Inferior parietal cortex (tissue), 1 donor: ENCODE results near the gene LMF1.

ENCODE experiments used
- DNase-seq: peaks from one replicate; pipeline ENCODE4 v3.0.0-alpha.2; 2016; ENCODE audit errors: extremely low spot score

The LMF1 gene

DNA sequence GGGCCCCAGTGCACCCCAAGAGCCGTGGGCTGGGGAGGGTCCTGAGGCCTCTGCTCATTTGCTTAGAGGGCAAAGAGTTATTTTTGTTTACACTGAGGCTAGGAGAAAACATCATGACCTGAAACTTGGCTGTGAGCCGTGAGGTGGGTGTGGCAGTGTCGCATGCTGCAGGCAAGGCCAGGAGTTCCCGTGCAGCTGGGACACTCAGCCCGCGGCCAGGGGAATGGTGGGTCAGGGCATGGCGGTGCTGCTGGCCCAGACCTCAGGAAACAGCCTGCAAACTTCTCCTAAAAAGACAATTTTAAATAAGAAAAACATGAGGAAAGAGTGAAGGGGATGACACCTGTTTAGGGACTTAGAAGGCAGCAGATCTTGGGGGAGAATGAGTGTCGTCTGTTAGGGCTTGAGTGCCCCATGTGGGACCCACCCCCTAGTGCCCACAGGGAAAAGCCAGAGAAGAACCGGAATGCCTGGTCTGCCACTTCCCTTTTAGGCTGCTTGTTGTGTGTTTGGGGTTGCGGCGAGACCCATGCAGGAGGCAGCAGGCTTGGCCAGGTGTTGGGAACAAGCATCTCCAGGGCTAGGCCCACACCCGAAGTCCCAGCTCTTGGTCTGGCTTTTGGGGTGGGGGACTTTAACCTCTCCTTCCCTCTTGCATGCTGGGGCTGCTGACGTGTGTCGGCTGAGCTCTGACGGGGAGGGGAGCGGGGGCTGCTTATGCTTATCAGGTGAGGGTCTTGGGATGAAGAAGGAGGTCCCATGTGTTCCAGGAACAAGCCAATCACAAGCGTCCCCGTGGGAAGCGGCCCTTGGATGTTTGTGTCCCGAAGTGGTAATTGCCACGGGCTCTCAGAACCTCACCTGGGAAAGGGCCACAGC, 89.3 kb downstream of the LMF1 start:
- DNase-seq, result no peak

- DNase-seq, result no peak
Observed at GRCh38 chr16:880471-881171, 90.2 kb downstream of the LMF1 start.

DNA sequence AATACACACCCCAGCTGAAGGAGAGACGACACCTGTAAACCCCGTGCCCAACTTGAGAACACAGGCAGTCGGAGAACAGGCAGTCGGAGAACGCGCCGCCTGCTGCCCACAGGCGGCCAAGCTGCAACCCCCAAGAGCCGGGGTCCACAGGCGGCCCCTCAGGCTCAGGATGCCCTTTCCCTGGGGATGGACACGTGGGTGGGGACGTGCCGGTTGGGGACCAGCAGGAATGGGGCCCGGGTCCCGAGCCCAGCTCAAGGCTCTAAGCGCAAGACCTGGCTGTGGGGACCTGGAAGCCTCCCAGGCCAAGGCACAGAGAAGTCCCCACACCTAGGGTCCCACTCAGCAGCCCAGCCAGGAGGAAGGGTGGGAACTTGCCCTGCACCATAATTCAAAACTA, 90.8 kb downstream of the LMF1 start:
- DNase-seq, result no peak

- no peak for DNase-seq
Observed at GRCh38 chr16:879461-879861, 91.3 kb downstream of the LMF1 start.

DNA sequence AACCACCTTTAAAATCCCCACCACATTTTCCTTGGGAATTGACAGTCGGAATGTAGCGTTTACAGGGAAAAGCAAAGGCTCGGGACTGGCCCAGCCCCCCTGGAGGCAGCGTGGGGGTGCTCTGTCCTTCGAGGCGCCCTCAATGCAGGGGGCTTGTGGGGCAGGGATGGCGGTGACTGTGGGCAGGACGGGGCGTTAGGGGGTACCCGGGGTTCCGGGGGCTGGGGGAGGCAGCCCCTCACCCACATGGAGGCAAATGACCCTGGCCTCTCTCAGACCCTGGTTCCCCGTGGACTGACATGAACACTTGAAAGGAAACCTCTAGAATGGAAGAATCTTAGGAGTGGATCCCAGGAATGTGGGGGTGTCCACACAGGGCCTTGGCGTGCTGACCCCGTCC, 91.9 kb downstream of the LMF1 start:
- DNase-seq, result no peak

DNA sequence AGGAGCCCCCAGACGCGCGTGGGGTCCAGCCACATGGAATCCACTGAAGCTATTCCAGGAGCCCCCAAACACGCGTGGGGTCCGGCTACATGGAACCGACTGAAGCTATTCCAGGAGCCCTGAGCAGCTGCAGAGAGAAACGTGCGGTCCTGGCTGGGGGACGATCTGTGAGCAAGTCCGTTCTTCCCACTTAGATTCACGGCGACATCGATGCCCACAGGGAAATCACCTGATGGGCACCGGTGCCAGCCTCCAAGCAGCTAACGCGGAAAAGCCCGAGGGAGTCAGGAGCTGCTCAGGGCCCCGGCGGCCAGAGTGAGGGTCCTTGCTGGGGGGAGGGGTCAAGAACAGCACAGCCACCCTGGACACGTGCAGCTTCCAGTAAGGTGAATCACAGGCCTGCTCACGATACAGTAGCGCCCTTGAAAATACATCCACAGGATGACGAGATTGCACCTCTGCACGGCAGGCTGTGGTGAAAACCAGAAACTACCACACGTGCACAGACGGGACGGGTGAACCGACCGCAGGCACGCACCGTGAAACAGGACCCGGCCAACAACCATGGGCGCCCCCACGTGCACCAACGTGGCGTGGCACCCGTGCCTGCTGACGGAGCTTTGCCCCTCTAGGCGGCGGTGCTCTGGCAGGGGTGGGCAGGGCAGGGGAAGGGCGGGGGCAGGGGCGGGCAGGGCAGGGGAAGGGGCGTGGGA, 92.6 kb downstream of the LMF1 start:
- DNase-seq, result no peak

- no peak for DNase-seq
Observed at GRCh38 chr16:877242-878071, 93.3 kb downstream of the LMF1 start.

DNA sequence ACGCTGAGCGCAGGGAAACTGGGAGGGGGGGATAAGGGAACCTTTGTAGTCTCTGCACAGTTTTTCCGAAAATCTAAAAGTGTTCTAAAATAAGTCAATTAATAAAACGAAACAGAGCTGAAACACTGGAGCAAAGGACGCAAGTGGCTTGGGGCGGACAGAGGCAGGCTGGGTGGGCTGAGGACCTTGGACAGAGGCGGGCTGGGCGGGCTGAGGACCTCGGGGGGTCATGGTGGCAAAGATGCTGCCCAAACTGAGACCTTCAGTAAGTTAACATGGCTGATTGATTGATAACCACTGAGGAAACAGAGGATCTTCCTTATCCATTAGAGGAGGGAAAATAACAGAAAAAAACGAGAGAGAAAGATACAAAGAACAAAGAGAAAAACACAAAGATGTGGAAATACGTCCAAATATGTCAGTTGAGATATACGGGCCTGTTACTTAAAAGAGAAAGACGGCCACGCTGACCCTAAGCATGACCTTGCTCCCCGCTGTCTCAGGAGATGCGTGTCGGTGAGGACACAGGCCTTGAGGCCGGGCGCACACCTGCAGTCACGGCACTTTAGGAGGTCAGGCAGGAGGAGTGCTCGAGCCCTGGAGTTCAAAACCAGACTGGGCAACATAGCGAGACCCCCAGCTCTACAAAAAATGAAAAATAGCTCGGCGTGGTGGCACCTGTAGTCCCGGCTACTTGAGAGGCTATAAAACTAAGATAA, 94.1 kb downstream of the LMF1 start:
- no peak for DNase-seq

GRCh38 chr16:876041-876335, 94.8 kb downstream of the LMF1 start:
- no peak for DNase-seq

DNA sequence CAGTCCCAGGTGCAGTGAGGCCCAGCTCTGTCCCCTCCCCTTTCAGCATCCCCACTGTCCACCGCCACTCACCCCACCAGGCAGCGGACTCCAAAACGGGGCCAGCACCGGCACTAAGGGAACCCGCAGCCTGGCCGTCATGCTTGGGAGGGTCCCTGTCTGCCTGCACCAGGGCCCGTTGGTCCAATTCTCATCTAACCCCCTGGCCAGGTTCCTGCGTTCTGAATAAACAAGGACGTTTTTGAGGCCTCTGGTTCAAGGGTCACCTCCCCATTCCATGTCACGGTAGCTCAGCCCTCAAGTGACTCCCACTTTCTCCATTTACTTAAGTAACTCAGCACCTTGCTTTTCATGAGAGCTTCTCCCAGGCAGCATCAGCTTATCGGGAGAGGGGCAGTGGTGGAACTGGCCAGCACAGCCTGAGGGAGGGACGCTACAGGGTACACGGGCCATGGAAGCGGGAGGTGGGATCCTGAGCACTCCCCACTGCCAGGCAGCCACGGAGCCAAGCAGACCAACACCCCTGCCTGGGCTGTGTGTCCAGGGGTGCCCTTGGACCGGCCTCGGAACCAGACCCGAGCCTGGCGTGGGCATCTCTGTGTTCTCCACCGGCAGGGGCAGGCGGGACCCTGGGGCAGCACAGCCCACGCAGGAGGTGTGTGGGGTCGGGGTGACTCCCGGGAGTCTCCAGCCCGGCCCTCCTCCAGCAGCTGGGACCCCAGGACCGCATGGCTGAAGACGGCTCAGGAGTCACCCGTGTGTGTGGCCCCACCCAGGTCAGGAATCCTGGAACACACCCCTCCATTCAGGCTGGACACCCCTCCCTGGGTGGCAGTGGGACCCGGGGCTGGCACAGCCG, 95.4 kb downstream of the LMF1 start:
- DNase-seq, result no peak

- no peak for DNase-seq
Observed at GRCh38 chr16:874366-875181, 96.2 kb downstream of the LMF1 start.

- DNase-seq, result no peak
Observed at GRCh38 chr16:873889-874288, 96.9 kb downstream of the LMF1 start.

DNA sequence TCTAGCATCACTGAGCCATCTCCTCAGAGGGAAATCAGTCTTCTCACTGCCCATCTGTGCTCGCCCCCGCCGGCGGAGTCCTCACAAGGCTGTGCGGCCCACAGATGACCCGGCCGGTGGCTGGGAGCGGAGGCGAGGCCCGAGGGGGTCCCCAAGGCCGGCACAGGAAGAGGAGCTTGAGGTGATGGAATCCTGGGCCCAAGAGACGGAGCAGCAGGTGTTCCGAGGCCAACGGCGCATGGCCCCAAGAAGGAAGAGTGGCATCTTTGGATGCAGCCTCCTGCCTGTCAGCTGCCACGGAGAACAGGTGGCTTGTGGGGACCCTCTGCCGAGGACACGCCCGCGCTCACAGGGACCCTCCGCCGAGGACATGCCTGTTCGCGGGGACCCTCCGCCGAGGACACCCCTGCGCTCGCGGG, 97.5 kb downstream of the LMF1 start:
- no peak for DNase-seq

- no peak for DNase-seq
Observed at GRCh38 chr16:872436-873242, 98.1 kb downstream of the LMF1 start.

GRCh38 chr16:871562-872345, 99.0 kb downstream of the LMF1 start:
- DNase-seq, result no peak

GRCh38 chr16:870856-871561, 99.8 kb downstream of the LMF1 start:
- DNase-seq, result no peak
